ENCODE results near the gene PARD3.

GRCh38 chr10:34083567-34083966 lies 731.5 kb downstream of the PARD3 start:
- TF ChIP-seq CTCF (IDR thresholded peaks at IDR 0.05) = no peak
- TF ChIP-seq EP300 (IDR thresholded peaks at IDR 0.05) = no peak
- TF ChIP-seq POLR2A (IDR thresholded peaks at IDR 0.05) = no peak
